Progenitor cell of endocrine pancreas (in vitro differentiated cells): ENCODE data around the gene PITHD1. TPM values are rescaled to one million over a fixed set of nuclear protein-coding genes. Genes with fewer than 3 reads are reported as not detected.
A peak's percentile ranks its signal among the peaks of the same experiment; 100 is the strongest.

Source experiments
- DNase-seq: peaks from one replicate; pipeline ENCODE4 v3.0.0; 2021; ENCODE audit warnings: low spot score; ENCODE audit not compliant: unreplicated experiment
- H3K27ac Mint-ChIP-seq: 2 replicates; pipeline ENCODE4 v1.8.0; 2021; ENCODE audit warnings: mild to moderate bottlenecking, moderate library complexity, mixed read lengths
- H3K27me3 Mint-ChIP-seq: 2 replicates; pipeline ENCODE4 v1.8.0; 2021; ENCODE audit warnings: mixed read lengths
- H3K36me3 Mint-ChIP-seq: 2 replicates; pipeline ENCODE4 v1.8.0; 2022; ENCODE audit warnings: mixed read lengths; ENCODE audit not compliant: insufficient read depth
- H3K4me1 Mint-ChIP-seq: 2 replicates; pipeline ENCODE4 v1.8.0; 2021; ENCODE audit warnings: low read depth, mixed read lengths
- H3K4me3 Mint-ChIP-seq: 2 replicates; pipeline ENCODE4 v1.8.0; 2021; ENCODE audit warnings: low read depth, mild to moderate bottlenecking, moderate library complexity, mixed read lengths
- H3K9me3 Mint-ChIP-seq: 2 replicates; pipeline ENCODE4 v1.8.0; 2021; ENCODE audit warnings: low read depth, mixed read lengths
- total RNA-seq: library from RNA; stranded (reverse); gene quantifications from 2 replicates; pipeline ENCODE4 v1.2.1, GENCODE V29; 2021
- TF ChIP-seq, protein P1 (sequence below): fragments of 200-600 bp; sonication (generic); IDR thresholded peaks from one replicate; pipeline ENCODE4 v1.5.0; 2021; ENCODE audit warnings: antibody characterized with exemption, mild to moderate bottlenecking; ENCODE audit not compliant: unreplicated experiment

PITHD1 gene
- total RNA-seq, 1 donor from 2014 or later: 53.8 TPM

DNA sequence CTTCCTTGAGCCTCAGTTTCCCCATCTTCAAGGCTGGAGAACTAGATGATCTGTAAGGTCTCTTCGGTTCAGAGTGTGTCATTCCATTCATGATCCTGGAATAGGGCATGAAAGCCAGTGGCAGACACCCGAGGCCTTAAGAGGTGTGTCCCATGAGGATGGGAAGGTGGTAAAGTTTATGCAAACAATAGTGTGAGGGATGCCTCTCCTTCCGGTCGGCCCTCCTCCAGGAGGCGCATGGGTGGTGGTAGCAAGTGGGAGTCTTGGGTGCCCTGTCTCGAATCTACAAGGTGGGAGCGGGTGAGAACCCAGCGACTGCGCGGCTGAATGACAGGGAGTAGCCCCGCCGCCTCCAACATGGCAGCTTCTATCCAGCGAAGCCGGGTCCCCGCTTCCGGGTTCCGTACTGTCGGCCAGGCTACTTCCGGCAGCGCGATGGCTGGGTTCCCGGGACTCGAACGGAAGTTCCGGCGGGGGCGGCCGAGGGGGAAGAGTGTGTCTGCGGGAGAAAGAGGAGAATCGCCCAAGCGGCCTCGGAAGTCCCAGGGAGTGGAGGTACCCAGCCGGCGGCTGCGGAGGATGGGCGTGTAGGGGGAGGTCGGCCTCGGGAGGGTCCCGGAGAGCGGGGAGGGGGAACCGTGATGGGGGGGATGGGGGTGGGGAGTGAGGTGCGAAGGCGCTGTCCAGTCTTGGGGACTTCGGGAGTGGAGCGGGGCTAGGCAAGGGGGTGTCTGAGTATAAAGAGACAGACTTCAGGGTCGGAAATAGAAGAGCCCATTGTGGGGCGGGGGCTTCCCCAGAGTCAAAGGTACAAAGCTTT lies 12.7 kb downstream of the PITHD1 start, which contains the start of gene LYPLA2:
TSS of gene LYPLA2 (plus strand) at position 450 of the 820 bp plus-strand sequence. CDS start 1,538 bp downstream, outside the sequence.
- TF ChIP-seq, protein P1, sequence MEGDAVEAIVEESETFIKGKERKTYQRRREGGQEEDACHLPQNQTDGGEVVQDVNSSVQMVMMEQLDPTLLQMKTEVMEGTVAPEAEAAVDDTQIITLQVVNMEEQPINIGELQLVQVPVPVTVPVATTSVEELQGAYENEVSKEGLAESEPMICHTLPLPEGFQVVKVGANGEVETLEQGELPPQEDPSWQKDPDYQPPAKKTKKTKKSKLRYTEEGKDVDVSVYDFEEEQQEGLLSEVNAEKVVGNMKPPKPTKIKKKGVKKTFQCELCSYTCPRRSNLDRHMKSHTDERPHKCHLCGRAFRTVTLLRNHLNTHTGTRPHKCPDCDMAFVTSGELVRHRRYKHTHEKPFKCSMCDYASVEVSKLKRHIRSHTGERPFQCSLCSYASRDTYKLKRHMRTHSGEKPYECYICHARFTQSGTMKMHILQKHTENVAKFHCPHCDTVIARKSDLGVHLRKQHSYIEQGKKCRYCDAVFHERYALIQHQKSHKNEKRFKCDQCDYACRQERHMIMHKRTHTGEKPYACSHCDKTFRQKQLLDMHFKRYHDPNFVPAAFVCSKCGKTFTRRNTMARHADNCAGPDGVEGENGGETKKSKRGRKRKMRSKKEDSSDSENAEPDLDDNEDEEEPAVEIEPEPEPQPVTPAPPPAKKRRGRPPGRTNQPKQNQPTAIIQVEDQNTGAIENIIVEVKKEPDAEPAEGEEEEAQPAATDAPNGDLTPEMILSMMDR: no peak
- peak; percentile 71 for DNase-seq
- H3K27me3 Mint-ChIP-seq: no peaks in the 10 kb centered on the region
- H3K4me3 Mint-ChIP-seq: peak within 1 kb of the TSS; percentile 100
- peaks cover 22% of the 10 kb centered on the region for H3K36me3 Mint-ChIP-seq
- H3K9me3 Mint-ChIP-seq: no peaks in the 10 kb centered on the region
- peak within 1 kb of the TSS; percentile 93 for H3K27ac Mint-ChIP-seq
- H3K4me1 Mint-ChIP-seq: peaks cover 11% of the 10 kb centered on the region

DNA sequence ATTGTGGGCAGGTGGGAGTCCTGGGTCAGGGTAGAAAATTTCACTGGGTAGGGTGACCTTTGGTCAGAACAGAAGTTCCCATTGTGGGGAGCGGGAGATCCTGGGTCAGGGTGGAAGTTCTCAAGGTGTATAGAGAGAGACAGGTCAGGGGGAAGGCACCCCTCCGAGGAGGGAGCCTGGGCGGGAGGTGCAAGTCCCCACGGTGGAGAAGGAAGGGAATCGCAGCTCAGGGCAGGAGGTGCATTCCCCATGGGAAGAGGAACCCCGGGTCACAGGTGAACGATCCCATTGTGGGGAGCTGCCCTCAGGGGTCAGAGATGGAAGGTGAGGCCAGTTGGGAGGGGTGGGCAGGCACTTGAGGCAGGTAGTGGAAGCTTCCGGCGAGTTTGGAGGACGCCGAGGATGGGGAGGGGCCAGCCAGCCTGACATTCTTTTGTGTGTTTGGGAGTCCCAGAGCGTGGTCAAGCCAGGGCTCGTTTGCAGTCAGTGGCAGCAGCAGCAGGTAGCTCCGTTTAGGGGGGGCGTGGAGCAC lies 13.4 kb downstream of the PITHD1 start:
- no peaks in the 10 kb centered on the region for H3K27me3 Mint-ChIP-seq
- DNase-seq: no peak
- H3K4me1 Mint-ChIP-seq: peaks cover 11% of the 10 kb centered on the region
- H3K4me3 Mint-ChIP-seq: peak overlapping the region; percentile 100
- peaks cover 16% of the 10 kb centered on the region for H3K36me3 Mint-ChIP-seq
- TF ChIP-seq, protein P1: no peak
- no peaks in the 10 kb centered on the region for H3K9me3 Mint-ChIP-seq
- H3K27ac Mint-ChIP-seq: peak overlapping the region; percentile 93

DNA sequence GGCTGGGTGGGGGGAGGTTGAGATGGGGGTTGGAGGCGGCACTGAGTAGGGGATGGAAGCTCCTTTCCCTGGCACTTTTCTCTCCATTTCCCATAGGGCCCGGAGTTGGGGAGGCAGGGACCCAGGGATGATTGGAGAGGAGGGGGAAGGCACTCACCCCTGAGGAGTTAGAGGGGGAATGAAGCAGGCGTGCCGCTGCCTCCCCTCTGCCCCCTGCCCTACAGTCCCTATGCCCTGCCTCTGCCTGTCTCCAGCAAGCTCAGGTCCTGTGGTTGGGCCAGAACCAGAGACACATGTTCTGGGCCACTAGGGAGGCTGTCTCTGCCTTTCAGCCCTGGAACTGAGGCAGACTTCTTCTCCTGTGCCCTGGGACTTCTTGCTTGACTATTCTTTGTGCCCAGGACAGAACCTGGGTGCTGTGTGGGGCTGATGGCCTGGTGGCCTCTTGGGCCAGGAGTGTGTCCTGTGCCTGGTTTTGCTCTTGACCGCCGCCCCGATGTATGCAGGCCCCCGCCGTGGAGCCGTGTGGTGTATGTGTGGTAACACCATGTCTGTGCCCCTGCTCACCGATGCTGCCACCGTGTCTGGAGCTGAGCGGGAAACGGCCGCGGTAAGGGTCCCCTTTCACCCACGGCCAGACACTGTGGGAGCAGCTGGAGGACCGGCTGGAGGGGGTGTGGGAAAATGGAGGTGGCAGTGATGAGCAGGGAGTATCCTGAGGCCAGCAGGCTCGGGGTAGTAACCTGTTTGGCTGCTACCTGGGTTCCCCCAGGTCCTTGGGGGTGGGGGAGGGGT lies 14.1 kb downstream of the PITHD1 start:
- H3K27me3 Mint-ChIP-seq: no peaks in the 10 kb centered on the region
- peak overlapping the region; percentile 100 for H3K4me3 Mint-ChIP-seq
- H3K27ac Mint-ChIP-seq: peak overlapping the region; percentile 93
- TF ChIP-seq, protein P1: no peak
- DNase-seq: no peak
- no peaks in the 10 kb centered on the region for H3K9me3 Mint-ChIP-seq
- peaks cover 11% of the 10 kb centered on the region for H3K4me1 Mint-ChIP-seq
- peaks cover 10% of the 10 kb centered on the region for H3K36me3 Mint-ChIP-seq

DNA sequence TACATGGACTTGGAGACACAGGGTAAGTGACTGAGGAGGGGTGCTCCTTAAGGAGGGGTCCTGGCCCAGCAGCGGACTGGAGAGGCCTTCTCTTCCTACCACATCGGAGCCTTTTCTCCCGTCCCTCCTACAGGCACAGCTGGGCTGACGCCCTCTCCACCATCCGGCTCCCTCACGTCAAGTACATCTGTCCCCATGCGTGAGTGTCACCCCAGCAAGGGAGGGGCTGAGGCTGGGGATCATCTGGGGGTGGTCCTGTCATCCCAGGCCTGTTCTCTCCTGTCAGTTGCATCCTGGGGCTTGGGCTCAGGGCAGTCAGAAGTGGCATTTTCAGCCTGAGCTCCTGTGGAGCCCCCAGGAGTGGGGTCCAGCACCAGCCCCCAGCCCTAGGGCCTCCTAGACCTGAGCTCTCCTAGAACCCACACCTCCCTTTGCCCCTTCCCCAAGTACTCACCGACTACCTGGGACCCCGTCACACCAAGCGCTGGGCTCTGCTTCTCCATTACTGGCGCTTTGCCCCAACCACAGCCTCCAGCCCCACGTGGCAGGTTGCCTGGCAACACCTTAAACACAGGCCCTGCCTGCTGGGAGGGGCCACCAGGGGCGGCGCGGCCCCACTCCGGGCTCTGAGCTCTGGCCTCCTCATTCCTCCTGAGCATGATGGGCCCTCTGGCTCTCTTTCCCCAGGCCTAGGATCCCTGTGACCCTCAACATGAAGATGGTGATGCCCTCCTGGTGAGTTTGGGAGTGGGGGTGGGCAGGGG lies 15.0 kb downstream of the PITHD1 start:
- peak overlapping the region; percentile 26 for H3K4me3 Mint-ChIP-seq
- H3K27me3 Mint-ChIP-seq: no peaks in the 10 kb centered on the region
- H3K9me3 Mint-ChIP-seq: no peaks in the 10 kb centered on the region
- peak overlapping the region; percentile 59 for H3K27ac Mint-ChIP-seq
- DNase-seq: no peak
- TF ChIP-seq, protein P1: no peak
- peaks cover 6% of the 10 kb centered on the region for H3K36me3 Mint-ChIP-seq
- peaks cover 11% of the 10 kb centered on the region for H3K4me1 Mint-ChIP-seq
